HuH-7 (cell line): ENCODE data around the gene INMT.
"Not testable (repeated sequence)": the region's sequence is repeated elsewhere in the genome, so short reads cannot be mapped to it uniquely, and the experiment has no call there.

Experiments
- DNase-seq: peaks from one replicate; pipeline ENCODE4 v3.0.0; 2011; ENCODE audit warnings: low spot score

Gene INMT

DNA sequence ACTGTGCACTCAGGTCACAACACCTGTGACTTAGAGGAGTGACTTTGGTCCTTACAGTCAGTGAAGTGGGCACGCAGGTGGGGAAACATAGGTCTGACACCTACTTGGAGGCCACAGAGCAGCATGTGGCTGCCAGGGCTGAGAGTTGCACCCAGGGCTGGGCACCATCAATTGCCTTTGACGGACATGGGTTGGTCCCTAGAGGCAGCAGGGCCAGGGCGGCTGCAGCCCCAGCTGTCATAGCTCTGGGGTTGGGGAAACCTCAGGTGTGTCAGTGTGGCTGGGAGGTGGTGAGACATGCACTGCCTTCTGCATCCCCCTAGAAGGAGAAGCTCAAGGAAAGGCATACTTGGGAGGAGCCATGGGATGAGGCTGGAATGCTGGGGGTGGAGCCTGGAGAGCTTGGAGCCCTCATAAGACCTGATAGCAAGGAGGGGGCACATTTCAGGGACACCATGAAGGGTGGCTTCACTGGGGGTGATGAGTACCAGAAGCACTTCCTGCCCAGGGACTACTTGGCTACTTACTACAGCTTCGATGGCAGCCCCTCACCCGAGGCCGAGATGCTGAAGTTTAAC lies at the start of gene INMT:
INMT (plus strand) TSS at position 440 of the 578 bp plus-strand sequence; CDS start at position 456, 16 bp downstream.
- no peak for DNase-seq

DNA sequence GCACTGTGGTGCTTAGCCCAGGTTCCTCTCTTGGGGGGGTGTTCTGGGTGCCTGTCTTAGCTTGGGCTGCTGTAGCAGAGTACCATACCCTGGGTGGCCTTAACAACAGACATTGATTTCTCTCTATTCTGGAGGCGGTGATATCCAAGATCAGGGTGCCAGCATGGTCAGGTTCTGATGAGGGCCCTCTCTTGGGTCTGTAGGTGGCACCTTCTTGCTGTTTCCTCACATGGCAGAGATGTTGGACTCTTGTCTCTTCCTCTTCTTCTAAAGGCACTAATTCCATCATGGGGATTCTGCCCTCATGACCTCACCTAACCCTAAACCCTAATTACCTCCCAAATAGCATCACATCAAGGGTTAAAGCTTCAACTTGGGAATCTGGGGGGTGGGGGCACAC lies 49.7 kb upstream of the INMT start:
- no peak for DNase-seq

DNA sequence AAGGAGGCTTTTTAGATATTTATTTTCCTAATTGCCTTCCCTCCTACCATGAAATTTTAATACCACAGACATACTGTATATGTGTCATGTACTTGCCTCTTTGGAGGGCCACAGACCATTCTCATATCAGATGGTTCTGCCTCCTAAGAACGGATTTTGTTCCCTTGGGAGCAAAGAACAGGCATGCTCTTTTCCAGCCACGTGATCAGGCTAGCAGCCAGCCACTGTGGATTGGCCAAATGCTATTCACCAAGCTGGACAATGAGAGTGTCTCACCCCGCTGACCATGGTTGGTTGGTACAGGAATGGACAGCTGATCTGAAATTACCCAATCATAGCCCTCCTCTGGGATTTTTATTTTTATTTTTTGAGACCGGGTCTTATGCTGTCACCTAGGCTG lies 48.2 kb upstream of the INMT start:
- DNase-seq, result no peak

DNA sequence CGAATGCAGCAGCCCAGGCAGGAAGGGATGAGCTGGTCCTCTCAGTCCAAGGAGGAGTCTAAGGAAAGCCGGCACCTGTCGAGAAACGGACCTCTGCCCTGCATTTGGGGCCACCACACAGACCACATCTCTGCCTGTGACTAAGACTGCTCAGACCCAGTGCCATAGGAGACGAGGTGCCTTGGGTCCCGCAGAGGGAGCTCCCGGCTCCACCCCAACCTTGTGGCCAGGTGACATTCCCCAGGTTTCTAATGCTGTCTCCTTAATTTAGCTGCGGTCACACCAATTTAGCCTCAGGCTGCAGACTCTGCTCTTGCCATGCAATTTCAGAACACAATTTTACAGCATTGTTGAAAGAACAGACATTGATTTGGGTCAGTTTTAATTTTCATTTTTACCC lies 46.9 kb upstream of the INMT start:
- DNase-seq, result no peak

DNA sequence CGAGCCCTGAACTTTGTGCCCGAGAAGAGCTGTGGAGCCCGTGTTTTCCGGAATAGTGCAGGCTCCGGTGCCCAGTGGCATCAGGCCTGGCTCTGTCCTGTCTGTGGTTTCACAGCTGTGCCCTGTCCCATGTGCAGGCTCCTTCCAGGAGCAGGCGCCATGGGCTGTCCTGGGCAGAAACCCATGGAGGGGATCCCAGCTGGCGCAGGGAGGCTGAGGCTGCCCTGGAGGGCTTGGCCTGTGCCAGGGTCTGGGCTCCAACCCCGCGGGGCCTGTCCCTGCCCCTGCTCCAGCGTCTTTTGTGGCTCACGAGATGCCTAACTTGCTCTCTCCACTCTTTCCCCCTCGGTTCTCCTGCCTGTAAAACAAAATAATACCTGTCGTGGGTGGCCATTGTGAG lies 46.3 kb upstream of the INMT start:
- DNase-seq, result no peak

DNA sequence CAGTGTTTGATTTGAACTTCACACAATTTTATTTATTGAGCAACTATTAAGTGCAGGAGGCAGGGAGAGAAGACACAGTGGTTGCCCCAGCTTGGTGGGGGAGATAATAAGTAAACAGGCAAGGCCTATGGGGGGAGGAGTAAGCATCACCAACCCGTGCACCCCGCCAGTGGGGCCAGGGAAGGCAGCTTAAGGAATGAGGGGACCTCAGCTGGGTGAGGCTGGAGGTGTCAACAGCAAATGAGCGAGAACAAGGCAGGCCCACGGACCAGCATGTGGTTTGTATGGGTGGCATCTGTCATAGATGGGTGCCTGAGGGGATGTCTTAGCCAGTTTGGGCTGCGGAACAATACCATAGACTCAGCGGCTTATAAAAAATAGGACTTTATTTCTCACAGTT lies 45.6 kb upstream of the INMT start:
- no peak for DNase-seq

DNA sequence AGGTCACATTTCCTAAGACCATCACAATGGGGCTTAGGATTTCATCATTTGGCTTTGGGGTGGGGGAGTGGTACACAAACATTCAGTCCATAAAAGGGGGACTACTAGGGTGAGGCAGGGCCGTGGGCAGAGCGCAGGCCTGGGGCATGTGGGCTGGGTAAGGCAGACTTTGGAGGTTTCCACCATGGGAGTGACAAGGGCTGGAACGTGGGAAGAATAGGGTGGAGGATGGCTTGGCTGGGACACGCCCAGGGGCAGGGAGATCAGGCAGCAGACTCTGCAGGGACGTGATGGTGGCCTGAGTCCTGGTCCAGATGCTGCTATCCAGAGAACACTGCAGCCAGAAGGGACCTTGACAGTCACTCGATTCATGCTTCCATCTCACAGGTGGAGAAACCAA lies 45.0 kb upstream of the INMT start:
- no peak for DNase-seq

DNA sequence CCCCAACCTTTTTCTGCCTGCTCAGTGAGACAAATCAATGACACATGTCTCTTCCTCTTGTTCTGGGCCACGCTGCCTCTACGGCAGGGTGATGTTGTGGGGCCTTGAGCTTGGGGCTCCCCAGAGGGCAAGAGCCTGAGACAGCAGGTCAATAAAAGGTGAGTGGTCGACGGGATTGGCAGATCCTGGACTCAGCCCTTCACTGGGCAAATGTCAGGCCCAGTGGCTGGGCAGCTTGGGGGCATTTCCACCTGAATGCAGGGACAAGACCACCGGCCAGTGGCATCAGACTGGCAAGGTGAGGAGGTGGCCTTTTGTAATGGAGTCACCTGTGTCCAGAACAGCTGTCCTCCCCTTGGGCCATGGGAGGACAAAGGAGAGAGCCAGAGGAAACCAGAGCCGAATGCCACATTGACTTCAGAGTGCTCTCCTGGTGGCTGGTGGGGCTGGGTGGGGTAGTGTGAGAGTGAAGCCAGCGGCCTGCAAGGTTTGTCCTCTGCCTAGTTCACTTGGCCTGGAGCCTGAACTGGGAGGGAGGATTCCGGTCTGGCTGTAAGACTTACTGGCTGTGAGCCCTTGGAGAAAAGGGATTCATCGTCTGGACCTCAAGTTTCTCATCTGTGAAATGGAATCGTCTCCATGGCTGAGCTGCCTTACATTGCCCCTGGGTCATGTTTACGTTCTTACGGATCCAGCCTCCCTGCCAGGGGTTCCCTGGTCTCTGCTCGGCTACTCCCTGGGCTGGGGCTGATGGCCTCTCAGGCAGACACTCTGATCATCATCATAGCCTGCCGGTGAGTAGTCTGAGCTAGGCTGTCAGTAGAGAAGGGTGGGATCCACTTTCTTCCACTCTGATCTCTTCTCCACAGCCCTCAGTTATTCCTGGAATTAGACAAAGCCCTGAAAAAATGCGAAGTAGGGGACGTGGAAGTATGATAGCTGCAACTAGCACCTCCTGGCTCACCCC lies 44.3 kb upstream of the INMT start:
- DNase-seq, result no peak

DNA sequence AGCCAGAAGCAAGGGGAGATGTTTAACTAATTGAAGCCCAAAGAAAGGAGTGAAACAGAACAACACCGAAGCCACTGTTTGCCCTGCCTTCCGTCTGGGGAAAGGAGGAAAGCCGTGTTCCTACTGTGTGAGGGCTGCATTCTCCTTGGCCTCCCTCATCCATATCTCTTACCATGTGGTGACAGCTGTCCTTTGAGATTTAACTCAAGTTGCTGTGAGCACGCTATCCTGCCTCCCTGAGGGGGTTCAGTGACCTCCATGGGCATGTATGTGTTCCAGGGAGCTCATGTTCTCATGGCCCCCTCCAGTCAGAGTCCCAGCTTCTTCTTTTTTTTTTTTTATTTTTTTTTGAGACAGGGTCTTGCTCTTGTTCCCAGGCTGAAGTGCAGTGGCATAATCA lies 43.5 kb upstream of the INMT start:
- no peak for DNase-seq

DNA sequence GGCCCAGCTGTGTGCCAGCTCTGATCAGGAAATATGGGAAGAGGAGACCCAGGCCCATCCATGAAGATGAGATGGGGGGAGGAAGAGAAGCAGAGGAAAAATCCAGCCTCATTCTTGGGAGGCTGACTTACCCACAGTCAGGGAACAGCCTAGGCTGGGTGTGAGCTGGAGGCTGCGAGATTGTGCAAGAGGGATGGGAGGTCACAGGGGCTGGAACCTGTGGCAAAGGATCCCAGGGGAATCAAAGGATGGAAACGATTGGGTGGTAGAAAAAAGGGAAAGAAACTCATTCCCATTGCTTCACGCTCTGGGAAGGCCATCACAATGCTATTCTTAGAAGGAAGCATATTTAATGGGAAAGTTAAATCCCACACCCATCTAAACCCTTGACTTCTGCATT lies 43.0 kb upstream of the INMT start:
- peak; percentile 74 for DNase-seq

DNA sequence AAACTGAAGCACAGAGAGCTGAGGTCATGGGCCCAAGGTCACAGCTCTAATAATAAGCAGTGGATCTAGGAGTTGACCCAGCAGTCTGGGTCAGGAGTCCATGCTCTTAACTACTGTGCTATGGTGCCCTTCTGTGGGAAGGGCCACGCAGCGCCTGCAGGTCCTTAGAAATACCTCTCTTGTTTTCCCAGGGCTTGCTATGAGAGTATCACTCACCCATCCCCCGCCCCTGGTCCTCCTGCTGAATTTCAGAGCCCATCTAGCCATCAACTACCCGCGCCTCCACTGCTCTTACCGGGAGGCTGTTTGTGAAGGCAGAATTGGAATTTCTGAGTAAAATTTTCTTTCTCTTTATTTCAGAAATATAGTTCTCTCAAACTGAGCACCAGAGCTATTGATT lies 42.4 kb upstream of the INMT start:
- no peak for DNase-seq

DNA sequence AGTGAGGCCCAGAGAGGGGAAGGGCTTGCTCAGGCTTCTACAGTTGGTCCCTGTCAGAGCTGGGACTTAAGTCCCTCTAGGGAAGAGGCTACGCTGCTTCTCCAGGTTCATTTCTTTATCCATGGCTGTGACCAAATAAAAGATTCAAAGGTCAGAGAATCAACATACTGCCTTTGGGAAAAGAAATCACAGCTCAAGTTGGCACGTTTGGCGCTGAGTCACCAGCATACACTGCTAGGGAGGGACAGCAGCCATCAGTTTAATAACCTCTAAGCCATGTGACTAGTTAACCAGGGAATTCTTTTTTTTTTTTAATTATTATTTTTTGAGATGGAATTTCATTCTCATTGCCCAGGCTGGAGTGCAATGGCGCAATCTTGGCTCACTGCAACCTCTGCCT lies 41.3 kb upstream of the INMT start:
- no peak for DNase-seq

DNA sequence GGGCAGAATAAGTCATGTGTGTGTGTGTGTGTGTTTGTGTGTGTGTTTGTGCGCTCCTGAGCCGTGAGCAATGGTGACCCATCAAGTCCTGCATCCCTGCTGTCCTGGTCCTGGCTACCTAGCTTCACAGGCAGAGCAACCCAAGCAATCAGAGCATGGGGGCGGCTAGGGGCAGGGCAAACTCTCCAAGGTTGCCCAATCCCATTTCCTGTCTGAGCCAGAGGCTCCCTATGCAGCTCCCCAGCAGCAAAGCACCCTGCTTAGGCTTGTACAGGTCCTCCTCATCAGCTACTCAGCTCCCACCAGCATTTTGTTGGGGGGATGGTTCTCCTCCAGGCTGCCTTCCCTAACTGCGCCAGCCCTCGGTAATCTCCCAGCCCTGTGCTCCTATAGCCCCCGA lies 38.5 kb upstream of the INMT start:
- no peak for DNase-seq

DNA sequence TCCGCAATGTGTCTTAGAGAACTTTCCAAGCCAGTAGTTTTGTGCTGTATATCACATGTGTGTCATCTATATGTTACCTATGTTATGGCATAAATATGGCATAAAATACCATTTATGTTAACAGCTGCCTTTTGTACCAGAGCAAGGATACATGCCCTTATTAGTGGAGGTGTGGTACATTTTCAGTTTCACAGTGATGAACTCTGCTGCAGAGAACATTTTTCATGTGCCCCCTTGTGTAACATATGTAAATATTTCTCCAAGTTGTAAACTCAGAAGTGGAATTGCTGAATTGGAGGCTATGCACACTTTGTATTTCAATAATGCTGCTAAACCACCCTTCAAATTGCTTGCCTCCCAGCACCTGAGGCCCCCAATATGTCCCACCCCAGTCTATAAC lies 37.8 kb upstream of the INMT start:
- no peak for DNase-seq

DNA sequence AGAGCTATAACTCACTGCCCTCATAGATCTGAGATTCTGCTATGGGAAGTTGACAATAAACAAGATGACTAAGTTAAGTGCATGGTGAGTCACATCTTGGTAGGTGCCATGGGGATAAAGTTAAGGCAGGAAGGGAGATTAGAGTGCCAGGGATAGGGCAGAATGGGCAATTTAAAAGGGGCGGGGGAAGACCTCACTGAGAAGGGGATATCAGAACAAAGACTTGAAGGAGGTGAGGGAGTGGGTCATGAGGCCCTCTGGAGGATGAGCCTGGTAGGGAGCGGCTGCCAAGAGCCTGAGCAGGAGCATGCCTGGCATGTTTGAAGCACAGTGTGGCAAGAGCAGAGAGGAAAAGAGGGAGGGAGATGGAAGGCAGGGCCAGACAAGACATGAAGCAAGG lies 34.8 kb upstream of the INMT start:
- no peak for DNase-seq

DNA sequence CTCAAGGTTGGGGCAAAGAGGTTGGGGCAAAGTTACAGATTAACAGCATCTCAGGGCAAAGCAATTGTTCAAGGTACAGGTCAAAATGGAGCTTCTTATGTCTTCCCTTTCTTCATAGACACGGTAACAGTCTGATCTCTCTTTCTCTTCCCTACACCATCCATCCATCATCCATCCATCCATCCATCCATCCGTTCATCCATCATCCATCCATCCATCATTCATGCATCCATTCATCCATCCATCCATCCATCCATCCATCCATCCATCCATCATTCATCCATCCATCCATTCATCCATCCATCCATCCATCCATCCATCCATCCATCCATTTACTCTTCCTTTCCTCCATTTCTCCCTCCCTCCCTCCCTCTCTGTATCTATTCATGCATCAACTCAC lies 32.5 kb upstream of the INMT start:
- not testable (repeated sequence) for DNase-seq

DNA sequence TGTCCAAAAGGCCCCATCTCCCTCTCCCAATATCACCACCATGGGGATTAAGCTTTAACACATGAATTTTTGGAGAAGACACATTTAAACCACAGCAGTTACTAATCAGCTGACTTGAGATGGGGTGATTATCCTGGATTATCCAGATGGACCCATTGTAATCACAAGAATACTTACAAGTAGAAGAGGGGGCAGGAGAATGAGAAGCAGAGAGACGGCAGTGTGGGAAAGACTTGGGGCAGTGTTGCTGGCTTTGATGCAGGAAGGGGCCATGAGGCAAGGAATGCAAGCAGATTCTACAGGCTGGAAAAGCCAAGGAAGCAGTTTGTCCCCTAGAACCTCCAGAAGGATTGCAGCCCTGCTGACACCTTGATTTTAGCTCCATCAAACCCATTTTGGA lies 30.7 kb upstream of the INMT start:
- no peak for DNase-seq

DNA sequence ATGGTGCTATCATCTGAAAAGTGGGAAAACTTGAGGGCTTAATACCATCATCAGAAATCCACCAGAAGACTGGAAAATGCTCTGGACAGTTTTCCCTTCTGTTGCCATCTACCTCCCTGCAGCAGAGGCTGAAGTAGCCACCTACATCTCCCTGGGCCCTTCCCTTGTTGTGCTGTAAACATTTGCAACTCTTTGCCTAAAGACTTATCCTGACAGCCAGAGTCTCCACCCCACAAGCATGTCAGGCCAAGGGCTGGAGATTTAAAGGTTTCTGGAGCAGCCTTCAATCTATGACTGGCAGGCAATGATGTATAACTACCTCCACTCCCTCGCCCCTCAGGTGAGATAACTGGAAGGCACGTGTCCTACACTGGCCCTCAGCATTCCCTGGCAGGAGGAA lies 29.7 kb upstream of the INMT start:
- no peak for DNase-seq

DNA sequence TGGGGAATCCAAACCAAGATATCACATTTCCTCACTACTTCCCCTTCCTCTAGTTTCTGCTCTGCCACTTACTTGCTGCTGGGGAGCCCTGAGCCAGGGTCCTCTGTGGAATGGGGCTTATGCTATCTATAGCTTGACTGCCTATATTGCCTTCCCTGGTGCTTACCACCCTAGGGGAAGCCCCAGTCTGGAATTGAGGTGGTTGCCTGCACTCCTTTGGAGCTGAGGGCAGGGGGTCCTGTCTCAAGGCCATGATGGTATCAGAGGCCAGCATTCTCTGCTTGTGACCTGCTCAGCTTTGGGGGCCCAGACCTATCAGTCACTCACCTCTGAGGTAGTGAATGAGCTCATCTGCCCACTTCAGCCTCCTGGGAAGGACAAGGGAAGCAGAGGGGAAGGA lies 29.3 kb upstream of the INMT start:
- DNase-seq, result no peak

DNA sequence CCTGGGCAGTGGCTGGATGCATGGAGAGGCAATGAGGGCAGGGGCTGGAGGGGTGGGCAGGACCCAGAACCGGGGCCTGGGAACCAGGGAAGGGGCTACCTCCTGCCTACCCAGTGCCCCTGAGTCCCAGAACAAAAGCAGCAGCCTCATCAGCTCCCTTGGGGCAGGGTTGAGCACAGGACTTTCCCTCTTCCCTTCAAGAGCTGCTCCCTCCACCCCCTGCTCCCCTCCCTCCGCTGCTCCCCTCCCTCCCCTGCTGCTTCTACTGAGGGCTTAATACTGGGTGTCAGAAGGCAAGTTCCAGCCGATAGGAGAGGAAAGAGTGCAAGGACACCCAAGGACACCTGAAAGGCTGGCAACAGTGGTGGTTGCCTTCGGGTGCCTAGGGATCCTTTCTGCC lies 28.2 kb upstream of the INMT start:
- no peak for DNase-seq

DNA sequence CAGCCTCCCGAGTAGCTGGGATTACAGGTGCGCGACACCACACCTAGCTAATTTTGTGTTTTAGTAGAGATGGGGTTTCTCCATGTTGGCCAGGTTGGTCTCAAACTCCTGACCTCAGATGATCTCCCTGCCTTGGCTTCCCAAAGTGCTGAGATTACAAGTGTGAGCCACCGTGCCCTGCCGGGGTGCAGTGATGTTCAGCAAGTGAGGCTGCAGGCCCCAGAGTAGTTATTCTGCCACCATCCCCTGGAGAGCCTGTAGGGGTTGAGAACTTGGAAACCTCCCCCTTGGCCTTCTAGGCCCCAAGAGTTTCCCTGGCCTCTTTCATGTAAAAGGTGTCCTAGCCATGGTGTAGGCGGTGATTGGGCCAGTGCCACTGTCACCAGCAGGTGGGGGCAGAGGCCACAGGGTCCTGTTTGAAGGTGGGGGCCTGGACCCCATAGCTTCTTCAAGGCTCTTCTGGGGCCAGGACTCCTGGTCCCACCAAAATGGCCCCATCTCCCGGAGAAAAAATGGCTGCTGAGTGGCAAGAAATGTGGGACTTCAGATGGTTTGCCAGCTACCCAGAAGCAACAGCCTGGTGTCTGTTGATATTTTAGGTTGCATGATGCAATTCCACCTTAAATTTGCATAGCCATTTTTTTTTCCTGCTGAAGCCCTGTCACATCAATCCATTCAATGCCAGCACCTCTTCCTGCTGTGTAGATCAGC lies 25.5 kb upstream of the INMT start:
- no peak for DNase-seq

DNA sequence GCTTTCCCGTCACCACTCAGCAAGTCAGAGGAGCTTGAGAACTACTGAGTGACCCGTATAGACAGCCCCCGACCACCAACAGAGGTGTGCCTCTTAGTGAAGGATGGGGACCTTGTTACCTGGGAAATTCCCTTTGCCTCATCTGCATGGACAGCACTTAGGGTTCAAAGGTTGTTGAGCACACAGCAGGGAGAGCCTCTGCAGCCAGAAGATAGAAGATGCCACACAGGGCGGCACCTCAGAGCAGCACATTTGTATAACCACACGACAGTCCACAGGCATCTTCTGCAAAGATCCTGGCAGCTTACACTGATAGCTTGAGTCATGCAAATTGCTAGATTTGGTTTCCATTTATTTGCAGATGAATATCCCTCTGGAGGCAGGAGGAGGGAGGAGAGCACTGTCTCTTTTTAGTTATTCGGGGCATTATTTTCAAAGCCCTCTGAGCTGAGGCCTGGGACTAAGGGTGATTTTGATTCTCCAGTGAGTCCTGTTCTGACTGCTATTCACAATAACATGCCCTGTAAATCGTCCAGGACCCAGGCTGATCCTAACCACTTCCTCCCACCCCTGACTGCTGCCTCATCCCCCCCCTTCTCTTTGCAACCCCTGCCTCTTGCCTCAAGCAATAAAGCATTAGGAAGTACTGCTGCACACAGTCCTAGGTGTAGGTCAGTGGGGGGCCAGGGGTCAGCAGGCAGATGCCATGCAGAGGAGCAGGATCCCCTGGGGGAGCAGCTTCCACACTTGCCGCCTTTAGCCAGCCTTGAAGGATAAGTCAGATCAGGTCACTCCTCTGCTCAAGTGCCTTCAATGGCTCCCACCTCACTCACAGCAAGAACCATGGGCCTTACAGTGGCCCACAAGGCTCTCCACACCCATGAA lies 24.6 kb upstream of the INMT start:
- DNase-seq, result no peak
